CD4-positive, CD25-positive, alpha-beta regulatory T cell (primary cell): ENCODE measurements around the gene SORCS2. TPM values are rescaled to one million over a fixed set of nuclear protein-coding genes. Genes with fewer than 3 reads are reported as not detected.

Source experiments
- ATAC-seq, 2 donors: fragments of 150-1000 bp; cut with Tn5 transposase; one replicate each; pipeline ENCODE4 v1.10.0; 2021; ENCODE audit warnings: low read depth in 2 of 2, moderate number of reproducible peaks in 2 of 2, moderate library complexity in 1 of 2
- DNase-seq, 3 donors: peaks; one replicate each; pipeline versions ENCODE4 v3.0.0 to v3.0.0-alpha.2; 2012 to 2022; ENCODE audit warnings: mixed read lengths in 1 of 3
- H3K27ac ChIP-seq: one replicate; pipeline ENCODE4 v1.7.0; 2013; ENCODE audit warnings: mild to moderate bottlenecking, low read length; ENCODE audit not compliant: insufficient read depth, poor library complexity, severe bottlenecking
- H3K27me3 ChIP-seq: one replicate; pipeline ENCODE4 v1.7.0; 2013; ENCODE audit warnings: low read length; ENCODE audit not compliant: control insufficient read depth, insufficient read depth
- H3K36me3 ChIP-seq: one replicate; pipeline ENCODE4 v1.7.0; 2013; ENCODE audit warnings: mild to moderate bottlenecking, low read length, moderate library complexity; ENCODE audit not compliant: control insufficient read depth, insufficient read depth
- H3K4me1 ChIP-seq: 2 replicates; pipeline ENCODE4 v1.7.0; 2013; ENCODE audit warnings: mild to moderate bottlenecking, low read length; ENCODE audit not compliant: insufficient read depth, control insufficient read depth, poor library complexity, severe bottlenecking
- H3K4me3 ChIP-seq: one replicate; pipeline ENCODE4 v1.7.0; 2013; ENCODE audit warnings: low read depth, mild to moderate bottlenecking, low read length, moderate library complexity
- H3K9me3 ChIP-seq, 2 experiments: 1 replicate in 1 of 2; 2 replicates in 1 of 2; pipeline ENCODE4 v1.7.0; 2013; ENCODE audit warnings: low read length in 2 of 2, mild to moderate bottlenecking in 1 of 2, moderate library complexity in 1 of 2; ENCODE audit not compliant: control insufficient read depth in 2 of 2
- H3K27ac Mint-ChIP-seq, 3 donors: one replicate each; pipeline ENCODE4 v1.8.0; 2020 to 2022; ENCODE audit warnings: mild to moderate bottlenecking in 3 of 3, mixed read lengths in 3 of 3, moderate library complexity in 2 of 3
- H3K27me3 Mint-ChIP-seq: one replicate; pipeline ENCODE4 v1.8.0; 2022; ENCODE audit warnings: mild to moderate bottlenecking, mixed read lengths
- H3K36me3 Mint-ChIP-seq: one replicate; pipeline ENCODE4 v1.8.0; 2020; ENCODE audit warnings: mixed read lengths
- H3K4me1 Mint-ChIP-seq, 4 donors: one replicate each; pipeline ENCODE4 v1.8.0; 2020 to 2022; ENCODE audit warnings: mixed read lengths in 4 of 4, mild to moderate bottlenecking in 1 of 4
- H3K4me3 Mint-ChIP-seq, 4 donors: one replicate each; pipeline ENCODE4 v1.8.0; 2020 to 2022; ENCODE audit warnings: mild to moderate bottlenecking in 4 of 4, mixed read lengths in 4 of 4, moderate library complexity in 3 of 4
- H3K9me3 Mint-ChIP-seq, 7 donors: one replicate each; pipeline ENCODE4 v1.8.0; 2020 to 2022; ENCODE audit warnings: mixed read lengths in 7 of 7, mild to moderate bottlenecking in 3 of 7, moderate library complexity in 2 of 7
- polyA plus RNA-seq, 4 donors: library from polyadenylated mRNA; unstranded; fragments of 300-500 nt; fragmentation: Illumina TruSeq; gene quantifications; one replicate each; pipeline ENCODE4 v1.2.3, GENCODE V29; 2021
- total RNA-seq: library from RNA; stranded (reverse); gene quantifications from one replicate; pipeline ENCODE4 v1.2.3, GENCODE V29; 2022

SORCS2 gene
- total and polyA plus RNA-seq, 5 donors from 2014 or later: not detected

- Mint-ChIP-seq H3K9me3 (no peaks in the 10 kb centered on the region), H3K27ac (no peak overlapping the region), H3K4me3 (no peak overlapping the region), H3K36me3 (no peaks in the 10 kb centered on the region), H3K27me3 (no peaks in the 10 kb centered on the region), H3K4me1 (no peaks in the 10 kb centered on the region)
- Histone ChIP-seq H3K4me1 (no peaks in the 10 kb centered on the region), H3K27ac (no peak overlapping the region), H3K4me3 (no peak overlapping the region), H3K9me3 (no peaks in the 10 kb centered on the region), H3K27me3 (no peaks in the 10 kb centered on the region), H3K36me3 (no peaks in the 10 kb centered on the region)
- DNase-seq (no peak), ATAC-seq (no peak)
Observed at GRCh38 chr4:7432531-7433375, 240.4 kb downstream of the SORCS2 start.

GRCh38 chr4:7433376-7434140 is 241.2 kb downstream of the SORCS2 start:
- Mint-ChIP-seq H3K36me3 (no peaks in the 10 kb centered on the region), H3K27ac (no peak overlapping the region), H3K4me1 (no peaks in the 10 kb centered on the region), H3K27me3 (no peaks in the 10 kb centered on the region), H3K9me3 (no peaks in the 10 kb centered on the region), H3K4me3 (no peak overlapping the region)
- Histone ChIP-seq H3K27me3 (no peaks in the 10 kb centered on the region), H3K36me3 (no peaks in the 10 kb centered on the region), H3K9me3 (no peaks in the 10 kb centered on the region), H3K4me1 (no peaks in the 10 kb centered on the region), H3K27ac (no peak overlapping the region), H3K4me3 (no peak overlapping the region)
- DNase-seq (no peak), ATAC-seq (no peak)

- Mint-ChIP-seq H3K4me1 (no peaks in the 10 kb centered on the region), H3K27me3 (no peaks in the 10 kb centered on the region), H3K4me3 (no peak overlapping the region), H3K27ac (no peak overlapping the region), H3K36me3 (no peaks in the 10 kb centered on the region), H3K9me3 (peaks cover 0 to 1% (median 0%) of the 10 kb centered on the region in 7 donors)
- H3K9me3 ChIP-seq: no peaks in the 10 kb centered on the region
- no peak overlapping the region for H3K4me3 ChIP-seq
- H3K4me1 ChIP-seq: no peaks in the 10 kb centered on the region
- H3K27me3 ChIP-seq: no peaks in the 10 kb centered on the region
- no peaks in the 10 kb centered on the region for H3K36me3 ChIP-seq
- ATAC-seq (no peak), DNase-seq (no peak)
- H3K27ac ChIP-seq: no peak overlapping the region
Observed at GRCh38 chr4:7434141-7434765, 241.9 kb downstream of the SORCS2 start.

- Histone ChIP-seq H3K4me1 (no peaks in the 10 kb centered on the region), H3K9me3 (no peaks in the 10 kb centered on the region), H3K27me3 (no peaks in the 10 kb centered on the region), H3K4me3 (no peak within 1 kb of the TSS), H3K27ac (no peak within 1 kb of the TSS), H3K36me3 (no peaks in the 10 kb centered on the region)
- ATAC-seq (no peak), DNase-seq (no peak)
- no peaks in the 10 kb centered on the region for H3K27me3 Mint-ChIP-seq
- peaks cover 0 to 1% (median 0%) of the 10 kb centered on the region in 7 donors for H3K9me3 Mint-ChIP-seq
- H3K4me3 Mint-ChIP-seq: no peak within 1 kb of the TSS
- no peaks in the 10 kb centered on the region for H3K4me1 Mint-ChIP-seq
- no peaks in the 10 kb centered on the region for H3K36me3 Mint-ChIP-seq
- no peak within 1 kb of the TSS for H3K27ac Mint-ChIP-seq
Observed at GRCh38 chr4:7434766-7435150, 242.4 kb downstream of the SORCS2 start, which contains the start of gene PSAPL1. PSAPL1 (minus strand) TSS chr4:7434930; CDS start chr4:7434879, 51 bp downstream.

- H3K36me3 Mint-ChIP-seq: no peaks in the 10 kb centered on the region
- DNase-seq: no peak
- H3K27me3 ChIP-seq: no peaks in the 10 kb centered on the region
- H3K4me1 ChIP-seq: no peaks in the 10 kb centered on the region
- no peak overlapping the region for H3K27ac ChIP-seq
- no peak overlapping the region for H3K27ac Mint-ChIP-seq
- H3K36me3 ChIP-seq: no peaks in the 10 kb centered on the region
- H3K4me3 Mint-ChIP-seq: no peak overlapping the region
- no peaks in the 10 kb centered on the region for H3K27me3 Mint-ChIP-seq
- H3K4me3 ChIP-seq: no peak overlapping the region
- H3K9me3 ChIP-seq: no peaks in the 10 kb centered on the region
- no peaks in the 10 kb centered on the region for H3K4me1 Mint-ChIP-seq
- ATAC-seq: no peak
- peaks cover 0 to 1% (median 0%) of the 10 kb centered on the region in 7 donors for H3K9me3 Mint-ChIP-seq
Observed at GRCh38 chr4:7435471-7436061, 243.2 kb downstream of the SORCS2 start.

- Mint-ChIP-seq H3K27me3 (no peaks in the 10 kb centered on the region), H3K36me3 (no peaks in the 10 kb centered on the region), H3K4me1 (no peaks in the 10 kb centered on the region)
Observed at GRCh38 chr4:7436256-7436655, 243.9 kb downstream of the SORCS2 start.

GRCh38 chr4:7439699-7440098 is 247.4 kb downstream of the SORCS2 start:
- H3K4me1 Mint-ChIP-seq: no peaks in the 10 kb centered on the region
- Histone ChIP-seq H3K4me3 (no peak overlapping the region), H3K4me1 (no peaks in the 10 kb centered on the region), H3K9me3 (no peaks in the 10 kb centered on the region), H3K36me3 (no peaks in the 10 kb centered on the region), H3K27me3 (no peaks in the 10 kb centered on the region), H3K27ac (no peak overlapping the region)
- H3K4me3 Mint-ChIP-seq: no peak overlapping the region
- no peak overlapping the region for H3K27ac Mint-ChIP-seq
- no peak for DNase-seq
- H3K9me3 Mint-ChIP-seq: peaks cover 0 to 5% (median 0%) of the 10 kb centered on the region in 7 donors
- H3K36me3 Mint-ChIP-seq: no peaks in the 10 kb centered on the region
- peaks cover 5% of the 10 kb centered on the region for H3K27me3 Mint-ChIP-seq
- no peak for ATAC-seq

More at GRCh38 chr4:7436256-7436655, 243.9 kb downstream of the SORCS2 start:
- no peak overlapping the region for H3K27ac Mint-ChIP-seq
- Histone ChIP-seq H3K27ac (no peak overlapping the region), H3K36me3 (no peaks in the 10 kb centered on the region), H3K9me3 (no peaks in the 10 kb centered on the region), H3K27me3 (no peaks in the 10 kb centered on the region), H3K4me1 (no peaks in the 10 kb centered on the region), H3K4me3 (no peak overlapping the region)
- H3K9me3 Mint-ChIP-seq: peaks cover 0 to 1% (median 0%) of the 10 kb centered on the region in 7 donors
- no peak for ATAC-seq
- no peak for DNase-seq
- no peak overlapping the region for H3K4me3 Mint-ChIP-seq
